A549 treated with GW870086 at 1 μM for 4 hours (cell line): ENCODE data around the gene GUCD1. TPM values are rescaled to one million over a fixed set of nuclear protein-coding genes. Genes with fewer than 3 reads are reported as not detected.

Experiments used
- total RNA-seq: library from RNA; stranded (reverse); fragments of 200-300 nt; extraction: Qiagen RNA extraction; gene quantifications from 5 replicates; pipeline ENCODE4 v1.2.3, GENCODE V29; 2022; ENCODE audit warnings: low read depth

GUCD1 gene
- total RNA-seq: 47.5 to 57.4 TPM (median 51.7 TPM) in 5 replicates

DNA sequence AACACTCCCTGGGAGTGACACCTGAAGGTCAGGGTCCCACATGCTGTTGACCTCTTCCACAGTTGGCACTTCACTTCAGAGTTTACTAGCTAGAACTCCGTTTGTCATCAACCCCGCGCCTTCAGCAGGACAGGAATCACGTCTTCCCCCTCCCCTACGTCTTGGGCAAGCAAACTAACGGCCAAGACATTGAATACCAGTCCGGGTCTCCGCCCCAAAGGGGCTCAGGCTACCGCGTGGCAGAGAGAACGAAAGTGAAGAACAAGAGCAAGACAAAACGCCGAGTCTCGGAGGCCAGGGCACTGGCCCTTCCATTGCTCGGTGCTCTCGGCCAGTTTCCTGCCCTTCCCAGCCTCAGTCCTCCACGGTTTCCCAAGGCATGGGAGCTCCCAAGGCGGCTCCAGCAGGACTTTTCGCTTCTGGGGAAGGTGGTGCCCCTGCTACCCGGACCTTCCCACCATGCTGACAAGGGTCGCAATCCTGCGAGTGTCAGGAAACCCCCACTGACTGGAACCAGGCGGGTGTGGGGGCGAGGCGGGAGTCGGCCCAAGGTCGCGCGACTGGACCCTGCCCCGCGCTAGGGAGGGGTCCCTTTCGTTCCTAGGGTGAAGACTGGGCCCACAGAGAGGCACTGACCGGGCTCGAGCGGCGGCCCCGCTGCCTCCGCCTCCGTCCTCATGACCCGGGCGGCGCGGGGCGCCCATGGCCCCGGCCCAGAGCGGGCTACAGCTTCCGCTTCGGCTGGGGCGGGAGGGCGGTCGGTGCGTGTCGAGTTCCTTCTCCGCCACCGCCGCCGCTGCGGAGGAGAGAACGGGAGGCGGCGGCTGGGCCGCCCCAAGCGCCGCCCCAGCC, at the start of gene GUCD1:
Gene GUCD1 (minus strand): TSS at position 826 of the 852 bp plus-strand sequence. CDS start 147 bp downstream, at position 679.

DNA sequence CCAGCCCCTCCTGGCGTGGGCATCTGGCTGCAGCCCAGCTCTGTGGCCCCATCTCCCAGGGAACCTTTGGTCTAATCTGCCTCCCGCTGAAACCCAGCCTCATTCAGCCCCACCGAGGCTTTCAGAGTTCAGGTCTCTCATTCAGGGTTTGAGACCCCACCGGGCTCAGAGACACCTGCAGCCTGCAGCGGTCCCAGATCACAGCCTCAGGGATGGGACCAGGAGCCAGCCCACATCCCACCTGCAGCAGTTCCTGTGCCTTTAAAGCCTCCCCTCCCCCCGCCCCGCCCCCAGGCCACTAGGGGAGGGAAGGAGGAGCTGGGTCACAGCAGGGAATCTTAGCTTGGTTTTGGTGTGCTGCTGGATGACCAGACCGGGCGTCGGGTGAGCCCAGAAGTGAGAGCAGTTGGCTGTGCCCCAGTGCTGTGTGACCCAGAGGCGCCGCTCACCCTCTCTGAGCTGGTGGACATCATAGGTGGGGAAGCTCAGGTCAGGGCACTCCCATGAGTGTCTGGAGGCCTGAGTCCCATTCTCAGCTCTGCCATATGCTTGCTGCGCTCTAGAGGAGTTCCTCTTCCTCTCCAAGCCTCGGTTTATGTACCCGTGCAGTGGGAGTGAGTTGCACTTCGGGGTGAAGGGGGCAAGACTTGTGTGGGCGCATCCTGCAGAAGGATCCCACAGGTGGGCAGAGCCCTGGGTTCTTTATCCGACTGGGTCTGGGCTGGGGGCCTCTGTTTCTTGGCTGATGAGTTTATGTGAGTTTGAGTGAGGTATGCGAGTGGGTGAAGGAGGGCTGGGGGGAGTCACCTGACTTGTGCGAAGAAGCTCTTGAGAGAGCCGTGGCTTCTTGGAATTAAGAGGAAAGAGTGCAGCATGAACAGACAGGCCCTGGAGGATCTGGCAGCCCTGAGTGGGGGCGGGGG, 48.2 kb upstream of the GUCD1 start, which contains the start of gene GGT1:
Gene GGT1 (plus strand): TSS at position 347 of the 923 bp plus-strand sequence. CDS start 7,889 bp downstream, outside the sequence.

DNA sequence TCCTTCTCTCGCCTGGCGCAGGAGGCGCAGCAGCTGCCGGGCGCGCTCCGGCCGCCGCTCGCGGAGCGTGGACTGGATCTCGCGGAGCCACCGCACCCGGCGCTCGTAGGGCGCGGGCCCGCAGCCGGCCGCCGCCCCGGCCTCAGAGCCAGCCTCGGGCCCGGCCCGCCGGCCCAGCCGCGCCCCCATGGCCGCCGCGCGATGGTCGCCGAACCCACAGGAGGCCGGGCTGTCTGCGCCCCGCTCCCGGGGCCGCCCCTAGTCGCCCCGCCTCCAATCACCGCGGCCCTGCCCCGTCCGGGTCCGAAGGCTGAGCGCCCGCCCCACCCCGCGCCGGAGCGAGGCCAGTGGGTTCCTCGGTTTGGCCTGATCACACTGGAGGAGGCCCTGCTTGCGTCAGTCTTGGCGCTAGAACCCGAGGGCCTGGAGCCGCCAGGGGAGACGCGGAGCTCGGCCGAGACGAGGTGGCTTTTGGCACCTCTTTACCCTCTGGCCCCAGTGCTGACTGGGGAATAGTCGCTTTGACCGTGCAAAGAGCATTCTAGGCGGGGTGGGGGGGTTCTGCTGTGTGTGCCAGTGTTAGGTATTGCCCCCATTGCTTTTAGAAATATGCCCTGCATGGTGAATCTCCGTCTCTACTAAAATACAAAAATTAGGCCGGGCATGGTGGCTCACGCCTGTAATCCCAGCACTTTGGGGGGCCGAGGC, 38.1 kb upstream of the GUCD1 start, which contains the start of gene LRRC75B:
Gene LRRC75B (minus strand): TSS at position 223 of the 708 bp plus-strand sequence. CDS start 34 bp downstream, at position 189.

DNA sequence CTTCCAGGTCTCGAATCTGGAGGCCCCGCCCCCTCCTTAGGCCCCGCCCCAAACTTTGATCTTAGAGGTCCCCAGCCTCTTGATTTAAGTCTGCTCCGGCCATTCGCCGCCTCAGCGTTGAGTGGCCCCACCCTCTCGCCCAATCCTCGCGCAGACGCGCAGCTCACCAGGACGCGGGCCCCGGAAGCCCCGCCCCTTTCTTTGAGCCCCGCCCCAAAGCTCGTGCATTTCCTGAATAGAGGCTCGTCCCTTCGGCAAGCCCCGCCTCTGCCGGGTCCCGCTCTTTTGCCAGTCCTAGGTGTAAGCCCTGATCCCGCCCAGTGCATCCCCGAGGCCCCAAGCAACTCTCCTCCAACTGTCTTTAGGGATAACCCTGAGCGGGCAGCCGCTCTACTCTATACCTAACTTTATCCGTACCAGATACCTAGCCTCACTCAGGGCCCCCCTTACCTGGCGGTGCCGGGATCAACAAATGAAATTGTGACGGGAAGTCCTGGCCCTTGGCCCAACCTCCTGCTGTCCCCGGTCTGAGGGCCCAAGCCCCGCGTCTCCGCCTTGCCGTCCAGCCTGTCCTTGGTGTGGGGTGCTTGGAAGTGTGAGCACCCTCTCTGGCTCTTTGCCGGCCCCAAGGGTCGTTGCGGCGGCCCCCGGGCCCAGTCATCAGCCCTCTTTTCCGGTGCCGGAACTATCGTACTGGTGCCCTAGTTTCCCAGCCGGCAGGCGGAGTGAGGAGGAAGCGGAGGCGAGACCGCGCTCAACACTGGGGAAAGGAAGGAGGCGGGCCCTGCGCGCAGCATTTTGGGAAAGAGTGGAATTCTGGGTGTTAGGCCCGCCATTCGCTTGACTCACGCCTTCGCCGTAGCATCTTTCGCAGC, 464 bp upstream of the GUCD1 start, which contains the start of gene SNRPD3:
Gene SNRPD3 (plus strand): TSS at position 835 of the 875 bp plus-strand sequence. CDS start 1,676 bp downstream, outside the sequence.

DNA sequence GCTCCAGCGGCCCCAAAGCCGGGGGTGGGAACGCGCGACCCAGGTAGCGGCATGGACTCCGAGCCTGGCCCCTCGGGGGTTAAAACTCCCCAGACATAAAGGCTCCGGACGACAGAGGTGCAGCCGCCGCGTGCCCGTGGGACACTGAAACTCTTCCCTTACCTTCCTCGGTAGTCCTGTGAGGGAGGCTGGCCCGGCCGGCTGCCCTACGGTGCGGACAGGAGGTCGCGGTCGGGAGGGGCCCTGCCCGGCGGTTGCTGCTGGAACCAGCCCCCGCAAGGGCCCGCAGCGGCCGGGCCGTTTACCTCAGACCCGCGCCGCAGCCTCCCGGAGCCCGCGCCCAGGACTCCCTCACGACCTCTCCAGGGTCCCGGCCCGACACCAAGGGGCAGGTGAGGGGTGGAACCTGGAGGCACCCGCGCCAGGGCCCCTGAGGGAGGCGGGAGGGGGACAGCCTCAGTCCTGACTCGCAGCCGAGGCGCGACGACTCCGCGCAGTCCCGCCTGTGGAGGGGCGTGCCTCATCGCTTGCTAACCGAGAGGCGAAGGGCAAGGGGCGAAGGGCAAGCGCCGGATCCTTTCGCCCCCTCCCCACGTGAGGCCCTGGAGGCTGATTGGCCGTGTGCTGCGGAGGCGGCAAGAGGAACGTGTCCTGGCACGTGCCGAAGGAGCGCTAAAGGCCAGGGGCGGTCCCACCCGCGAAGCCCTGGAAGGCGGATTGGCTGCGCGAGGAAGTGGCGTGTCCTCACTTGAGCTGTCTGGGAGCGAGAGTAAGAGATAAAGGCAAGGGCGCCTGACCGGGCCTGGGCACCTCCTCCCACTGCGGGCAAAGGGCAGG, 60.2 kb downstream of the GUCD1 start, which contains the start of gene UPB1:
Gene UPB1 (plus strand): TSS at position 805 of the 837 bp plus-strand sequence. CDS start 72 bp downstream, outside the sequence.

Other genes with a start within 250 kb of the GUCD1 start
- gene ADORA2A, start 127.5 kb downstream of the GUCD1 start, total RNA-seq: 0.48 to 1.1 TPM (median 0.84 TPM) in 5 replicates
- gene UPB1, start 59.8 kb downstream of the GUCD1 start, total RNA-seq: not detected in 5 replicates
- gene SNRPD3, start 861 bp upstream of the GUCD1 start, total RNA-seq: 144 to 251 TPM (median 159 TPM) in 5 replicates
- gene LRRC75B, start 37.9 kb upstream of the GUCD1 start, total RNA-seq: 6.6 to 8.8 TPM (median 7.6 TPM) in 5 replicates
- gene GGT1, start 48.1 kb upstream of the GUCD1 start, total RNA-seq: 93.1 to 110 TPM (median 107 TPM) in 5 replicates
- not detected in 5 replicates for gene PIWIL3, start 219.6 kb upstream of the GUCD1 start, total RNA-seq